Mammary epithelial cell (primary cell): ENCODE results near the gene DSC3.

Experiments used
- EZH2 ChIP-seq: IDR thresholded peaks from 2 replicates; pipeline ENCODE4 v1.6.1; 2012; ENCODE audit warnings: low read length, inconsistent platforms, borderline replicate concordance
- TF ChIP-seq, protein P1 (sequence below), 2 donors: IDR thresholded peaks in 1 of 2; conservative IDR thresholded peaks in 1 of 2; 2 replicates each; pipeline ENCODE4 v1.5.1; 2011 to 2012; ENCODE audit warnings: inconsistent platforms in 2 of 2, low read length in 2 of 2, mild to moderate bottlenecking in 2 of 2, control low read depth in 1 of 2, low read depth in 1 of 2; ENCODE audit not compliant: insufficient read depth in 1 of 2; ENCODE audit errors: extremely low read depth in 1 of 2

DNA sequence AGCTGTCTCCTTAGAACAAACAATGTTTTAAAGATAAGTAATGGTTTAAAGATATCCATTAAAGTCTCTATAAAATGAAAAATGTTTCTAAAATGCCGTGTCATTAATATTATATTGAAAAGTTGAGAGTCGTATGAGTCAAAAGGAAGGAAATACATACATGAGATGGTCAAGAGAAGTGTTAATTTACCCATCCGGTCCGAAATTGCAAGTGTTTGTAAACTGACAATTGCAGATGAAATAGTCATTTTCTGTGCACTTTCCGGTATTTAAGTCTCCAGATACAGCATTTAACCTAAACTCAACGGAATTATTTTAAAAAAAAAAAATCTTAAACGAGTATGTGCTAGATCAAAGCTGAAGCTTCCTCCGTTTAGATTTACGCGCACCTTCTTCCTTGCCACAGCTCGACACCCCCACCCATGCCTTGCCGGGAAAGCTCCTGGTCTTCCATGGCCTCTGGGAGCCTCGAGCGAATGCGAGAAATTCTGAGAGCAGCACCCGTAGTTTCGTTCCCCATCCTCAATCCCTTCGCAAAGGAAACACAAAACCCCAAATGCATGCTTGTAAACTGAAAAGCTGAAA, 1.8 kb downstream of the DSC3 start:
- TF ChIP-seq, protein P1, sequence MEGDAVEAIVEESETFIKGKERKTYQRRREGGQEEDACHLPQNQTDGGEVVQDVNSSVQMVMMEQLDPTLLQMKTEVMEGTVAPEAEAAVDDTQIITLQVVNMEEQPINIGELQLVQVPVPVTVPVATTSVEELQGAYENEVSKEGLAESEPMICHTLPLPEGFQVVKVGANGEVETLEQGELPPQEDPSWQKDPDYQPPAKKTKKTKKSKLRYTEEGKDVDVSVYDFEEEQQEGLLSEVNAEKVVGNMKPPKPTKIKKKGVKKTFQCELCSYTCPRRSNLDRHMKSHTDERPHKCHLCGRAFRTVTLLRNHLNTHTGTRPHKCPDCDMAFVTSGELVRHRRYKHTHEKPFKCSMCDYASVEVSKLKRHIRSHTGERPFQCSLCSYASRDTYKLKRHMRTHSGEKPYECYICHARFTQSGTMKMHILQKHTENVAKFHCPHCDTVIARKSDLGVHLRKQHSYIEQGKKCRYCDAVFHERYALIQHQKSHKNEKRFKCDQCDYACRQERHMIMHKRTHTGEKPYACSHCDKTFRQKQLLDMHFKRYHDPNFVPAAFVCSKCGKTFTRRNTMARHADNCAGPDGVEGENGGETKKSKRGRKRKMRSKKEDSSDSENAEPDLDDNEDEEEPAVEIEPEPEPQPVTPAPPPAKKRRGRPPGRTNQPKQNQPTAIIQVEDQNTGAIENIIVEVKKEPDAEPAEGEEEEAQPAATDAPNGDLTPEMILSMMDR (conservative IDR thresholded peaks at IDR 0.05 in 1 of 2, IDR thresholded peaks at IDR 0.05 in 1 of 2; ENCODE audit: extremely low read depth in 1 of 2, insufficient read depth in 1 of 2, low read depth in 1 of 2, low read length in 2 of 2), result no peak
- no peak for TF ChIP-seq EZH2
